ENCODE measurements around the gene COPS9.

Gene COPS9

DNA sequence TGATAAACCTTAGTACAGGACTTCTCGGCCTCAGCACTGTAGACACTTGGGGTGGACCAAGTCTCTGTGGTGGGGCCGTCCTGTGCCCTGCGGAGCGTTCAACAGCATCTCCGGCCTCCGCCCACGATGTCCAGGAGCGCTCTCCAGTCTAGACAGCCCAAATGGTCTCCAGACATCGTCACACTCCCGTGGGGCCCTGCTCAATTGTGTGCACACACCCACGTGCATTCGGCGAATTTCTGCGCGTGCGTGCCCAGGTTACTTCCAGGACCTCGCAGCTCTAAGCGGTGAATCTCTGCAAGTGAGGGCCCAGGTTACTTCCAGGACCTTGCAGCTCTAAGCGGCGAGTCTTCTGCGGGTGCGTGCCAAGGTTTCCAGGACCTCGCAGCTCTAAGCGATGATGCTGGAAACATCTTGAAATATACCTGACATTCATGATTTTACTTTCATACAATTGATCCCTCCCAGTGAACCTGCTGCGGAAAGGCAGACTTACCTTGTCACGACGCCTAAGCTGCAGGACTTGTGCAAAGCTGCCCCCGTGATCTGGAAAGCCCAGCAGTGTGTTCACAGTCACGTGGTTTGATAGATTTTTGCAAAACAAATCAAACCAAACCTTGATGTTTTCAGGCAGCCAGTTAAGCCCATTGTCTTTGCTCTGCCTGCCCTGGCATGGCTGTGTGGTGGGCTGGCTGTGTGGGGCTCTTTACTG lies 20.5 kb upstream of the COPS9 start:
- no peak overlapping the region for H3K9ac ChIP-seq (ENCODE audit: low read depth, low read length)
- H3K9me3 ChIP-seq (replicated peaks; ENCODE audit: low read length) = no peaks in the 10 kb centered on the region
- peaks cover 40% of the 10 kb centered on the region for H3K27me3 ChIP-seq (ENCODE audit: control insufficient read depth, insufficient read depth, low read length)
- H3K4me3 ChIP-seq (ENCODE audit: low read length) = no peak overlapping the region
- H3K36me3 ChIP-seq (ENCODE audit: insufficient read depth, low read length) = no peaks in the 10 kb centered on the region
- no peak overlapping the region for H3K4me2 ChIP-seq (ENCODE audit: low read length)
- no peaks in the 10 kb centered on the region for H3K4me1 ChIP-seq (ENCODE audit: control insufficient read depth, insufficient read depth, low read length)

DNA sequence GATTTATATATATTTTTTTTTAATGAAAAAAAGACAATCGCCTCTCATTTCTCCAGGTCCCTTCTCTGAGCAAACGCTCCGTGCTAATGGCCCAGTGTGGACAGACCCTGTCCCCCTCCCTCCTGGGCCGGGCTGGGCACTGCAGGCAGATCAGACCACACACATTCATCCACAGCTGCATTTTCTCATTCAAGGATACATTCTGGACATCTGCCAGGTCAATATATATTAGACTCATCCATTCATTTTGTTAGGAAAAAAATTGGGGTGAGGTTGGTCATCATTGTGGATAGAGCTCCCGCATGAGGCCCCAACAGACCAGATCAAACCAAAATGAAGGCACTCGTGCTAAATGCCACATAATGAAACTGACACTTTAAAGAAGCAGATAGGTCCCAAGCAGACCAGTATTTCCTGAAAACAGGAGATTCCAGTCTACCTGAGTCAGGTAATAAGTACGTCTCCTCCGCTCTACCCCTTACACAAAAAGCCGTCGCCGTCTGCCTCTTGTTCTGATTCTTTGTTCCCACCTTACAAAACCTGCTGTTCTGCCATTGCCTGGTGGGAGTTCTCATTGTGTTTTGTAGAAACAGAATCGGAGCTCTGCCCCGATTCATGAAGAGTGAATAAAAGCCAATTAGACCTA lies 19.8 kb upstream of the COPS9 start:
- Histone ChIP-seq H3K9me3 (replicated peaks; ENCODE audit: low read length) (no peaks in the 10 kb centered on the region), H3K4me3 (ENCODE audit: low read length) (no peak overlapping the region), H3K4me2 (ENCODE audit: low read length) (no peak overlapping the region), H3K27me3 (ENCODE audit: control insufficient read depth, insufficient read depth, low read length) (peaks cover 45% of the 10 kb centered on the region), H3K36me3 (ENCODE audit: insufficient read depth, low read length) (no peaks in the 10 kb centered on the region), H3K4me1 (ENCODE audit: control insufficient read depth, insufficient read depth, low read length) (no peaks in the 10 kb centered on the region), H3K9ac (ENCODE audit: low read depth, low read length) (no peak overlapping the region)

DNA sequence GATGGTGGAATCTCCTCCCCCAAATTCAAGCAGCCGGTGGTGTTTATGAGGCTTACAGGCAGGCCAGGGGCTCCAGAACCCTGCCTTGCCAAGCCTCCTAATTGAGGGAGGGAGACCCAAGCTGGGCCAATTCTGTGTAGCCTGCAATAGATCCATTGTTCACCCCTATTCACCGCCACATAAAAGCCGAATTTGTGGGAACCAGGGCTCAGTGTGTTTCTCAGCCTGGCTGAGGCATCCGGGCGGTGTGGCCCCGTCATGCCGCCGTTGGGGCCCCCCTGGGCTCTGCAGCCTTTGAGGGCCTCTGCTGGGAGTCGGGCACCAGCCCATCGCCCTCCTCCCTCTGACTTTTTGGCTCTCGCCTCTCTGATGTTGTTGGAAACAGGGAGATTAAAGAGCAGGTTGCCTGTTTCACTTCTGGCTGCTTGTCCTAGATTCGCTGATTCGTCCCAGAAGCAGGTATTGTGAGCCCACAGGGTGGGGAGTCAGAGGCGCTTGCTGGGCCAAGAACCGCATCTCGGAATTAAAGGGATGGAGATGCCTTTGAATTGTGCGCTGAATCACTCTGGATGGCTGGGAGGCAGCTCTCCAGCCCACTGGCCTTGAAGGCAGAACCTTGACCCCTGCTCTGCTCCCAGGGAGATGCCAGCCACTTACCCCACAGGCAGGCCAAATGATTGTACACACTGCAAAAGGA lies 19.1 kb upstream of the COPS9 start:
- H3K4me2 ChIP-seq (ENCODE audit: low read length) = no peak overlapping the region
- no peaks in the 10 kb centered on the region for H3K36me3 ChIP-seq (ENCODE audit: insufficient read depth, low read length)
- H3K27me3 ChIP-seq (ENCODE audit: control insufficient read depth, insufficient read depth, low read length) = peaks cover 45% of the 10 kb centered on the region
- H3K4me1 ChIP-seq (ENCODE audit: control insufficient read depth, insufficient read depth, low read length) = no peaks in the 10 kb centered on the region
- no peaks in the 10 kb centered on the region for H3K9me3 ChIP-seq (replicated peaks; ENCODE audit: low read length)
- no peak overlapping the region for H3K9ac ChIP-seq (ENCODE audit: low read depth, low read length)
- H3K4me3 ChIP-seq (ENCODE audit: low read length) = no peak overlapping the region

DNA sequence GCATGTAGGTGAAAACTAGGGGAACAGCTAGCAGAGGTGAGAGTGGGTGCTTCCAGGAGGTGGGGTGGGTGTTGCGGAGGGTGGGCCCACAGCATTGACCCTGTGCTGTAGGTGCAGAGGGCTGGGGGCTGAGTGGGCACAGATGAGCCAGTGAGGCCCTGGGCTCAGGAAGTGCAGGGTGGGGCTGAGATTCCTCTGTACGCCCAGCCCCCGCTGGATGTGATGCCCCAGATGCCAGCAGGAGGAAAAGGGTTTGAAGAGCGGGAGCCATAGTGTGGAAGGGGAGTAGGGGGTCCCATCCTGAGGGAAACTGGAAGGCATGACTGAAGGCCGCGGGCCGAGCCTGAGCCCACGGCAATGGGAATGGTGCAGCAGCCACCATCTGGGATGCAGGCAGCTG lies 18.5 kb upstream of the COPS9 start:
- Histone ChIP-seq H3K36me3 (ENCODE audit: insufficient read depth, low read length) (no peaks in the 10 kb centered on the region), H3K9ac (ENCODE audit: low read depth, low read length) (no peak overlapping the region), H3K4me3 (ENCODE audit: low read length) (no peak overlapping the region), H3K4me1 (ENCODE audit: control insufficient read depth, insufficient read depth, low read length) (no peaks in the 10 kb centered on the region), H3K4me2 (ENCODE audit: low read length) (no peak overlapping the region), H3K9me3 (replicated peaks; ENCODE audit: low read length) (no peaks in the 10 kb centered on the region), H3K27me3 (ENCODE audit: control insufficient read depth, insufficient read depth, low read length) (peaks cover 43% of the 10 kb centered on the region)

DNA sequence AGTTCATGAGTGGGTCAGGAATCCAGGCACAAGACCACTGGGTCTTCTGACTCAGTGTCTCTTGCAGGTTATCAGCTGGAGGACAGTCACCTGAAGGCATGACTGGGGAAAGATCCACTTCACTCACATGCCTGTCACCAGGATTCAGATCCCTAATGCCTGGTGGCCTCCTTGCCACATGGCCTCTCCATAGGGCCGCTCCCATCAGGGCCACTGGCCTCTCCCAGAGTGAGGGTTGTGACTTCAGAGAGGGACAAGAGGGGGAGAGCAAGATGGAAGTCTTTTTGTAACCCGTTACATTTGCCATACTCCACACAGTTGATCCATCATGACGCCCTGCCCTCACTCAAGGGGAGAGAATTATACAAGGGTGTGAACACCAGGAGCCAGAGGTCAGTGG lies 17.3 kb upstream of the COPS9 start:
- Histone ChIP-seq H3K4me1 (ENCODE audit: control insufficient read depth, insufficient read depth, low read length) (no peaks in the 10 kb centered on the region), H3K4me2 (ENCODE audit: low read length) (no peak overlapping the region)

DNA sequence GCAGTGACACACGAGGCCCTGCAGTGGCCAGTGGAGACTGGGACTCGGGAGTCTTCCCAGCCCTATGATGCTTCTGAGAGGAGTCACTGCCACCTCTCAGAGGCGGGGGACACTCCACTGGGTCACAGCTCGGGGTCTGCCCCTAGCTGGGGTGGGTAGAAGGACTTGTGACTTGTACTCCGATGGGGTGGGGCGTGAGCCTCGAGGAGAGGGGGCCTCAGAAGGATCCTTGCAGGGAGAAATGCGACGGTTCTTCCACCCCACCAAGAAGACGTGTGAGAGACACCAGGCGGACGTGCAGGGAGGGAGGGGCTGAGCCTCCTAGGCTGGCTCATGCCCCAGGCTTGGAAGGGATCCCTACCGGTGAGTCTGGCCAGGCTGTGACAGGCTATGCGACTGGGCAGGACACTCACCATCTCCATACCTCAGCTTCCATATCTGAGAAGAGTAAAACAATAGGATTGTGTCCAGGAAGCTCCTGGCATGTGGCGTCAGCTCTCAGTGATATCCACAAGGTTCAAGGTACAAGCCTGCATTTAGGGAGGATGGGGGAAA lies 15.4 kb upstream of the COPS9 start:
- Histone ChIP-seq H3K27me3 (ENCODE audit: control insufficient read depth, insufficient read depth, low read length) (peaks cover 40% of the 10 kb centered on the region), H3K36me3 (ENCODE audit: insufficient read depth, low read length) (no peaks in the 10 kb centered on the region), H3K4me2 (ENCODE audit: low read length) (no peak overlapping the region), H3K4me3 (ENCODE audit: low read length) (no peak overlapping the region), H3K9me3 (replicated peaks; ENCODE audit: low read length) (no peaks in the 10 kb centered on the region), H3K9ac (ENCODE audit: low read depth, low read length) (no peak overlapping the region), H3K4me1 (ENCODE audit: control insufficient read depth, insufficient read depth, low read length) (no peaks in the 10 kb centered on the region)

More for the DNA sequence above, 17.3 kb upstream of the COPS9 start:
- H3K36me3 ChIP-seq (ENCODE audit: insufficient read depth, low read length) = no peaks in the 10 kb centered on the region
- no peak overlapping the region for H3K9ac ChIP-seq (ENCODE audit: low read depth, low read length)
- peaks cover 46% of the 10 kb centered on the region for H3K27me3 ChIP-seq (ENCODE audit: control insufficient read depth, insufficient read depth, low read length)
- H3K9me3 ChIP-seq (replicated peaks; ENCODE audit: low read length) = no peaks in the 10 kb centered on the region
- H3K4me3 ChIP-seq (ENCODE audit: low read length) = no peak overlapping the region

DNA sequence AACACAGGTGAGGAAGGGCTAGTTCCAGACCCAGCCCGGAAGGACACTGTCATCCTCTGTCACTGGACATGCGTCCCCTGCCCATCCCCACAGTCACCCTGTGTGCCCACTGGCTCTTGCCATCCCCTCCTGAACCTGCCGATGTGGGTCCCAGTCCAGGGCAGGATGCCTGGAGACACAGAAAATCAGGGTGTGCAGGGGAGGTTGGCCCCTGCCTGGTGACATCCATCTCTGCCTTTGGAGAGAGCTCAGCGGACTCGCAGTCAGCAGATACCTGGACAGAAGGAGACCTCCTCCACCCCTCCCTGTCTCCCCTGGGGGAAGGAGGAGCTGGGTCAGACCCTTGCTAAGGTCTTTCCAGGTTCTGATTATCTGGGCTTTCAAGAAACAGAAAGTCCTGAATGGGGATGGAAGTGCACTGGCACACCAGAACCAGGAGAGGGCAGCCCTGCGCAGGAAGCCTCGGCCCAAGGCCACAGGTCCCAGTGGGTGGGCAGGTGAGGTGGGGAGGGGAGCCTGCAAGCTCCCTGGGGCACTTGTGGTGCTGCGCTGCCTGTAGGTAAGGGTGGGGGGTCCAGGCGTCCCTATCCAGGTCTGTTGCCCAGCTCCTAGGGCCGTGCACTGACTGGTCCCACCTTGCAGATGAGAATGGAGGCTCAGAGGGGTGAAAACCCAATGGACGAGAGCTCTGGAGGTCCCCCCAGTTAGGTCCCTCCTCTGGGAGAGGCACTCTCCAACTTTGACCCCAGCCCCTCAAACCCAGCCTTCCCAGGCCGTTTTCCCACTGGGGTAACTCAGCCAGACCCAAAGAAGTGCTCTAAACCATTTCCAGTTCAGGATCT lies 14.1 kb upstream of the COPS9 start:
- no peaks in the 10 kb centered on the region for H3K36me3 ChIP-seq (ENCODE audit: insufficient read depth, low read length)
- H3K4me1 ChIP-seq (ENCODE audit: control insufficient read depth, insufficient read depth, low read length) = no peaks in the 10 kb centered on the region
- H3K4me2 ChIP-seq (ENCODE audit: low read length) = no peak overlapping the region
- H3K9me3 ChIP-seq (replicated peaks; ENCODE audit: low read length) = no peaks in the 10 kb centered on the region
- H3K27me3 ChIP-seq (ENCODE audit: control insufficient read depth, insufficient read depth, low read length) = peaks cover 37% of the 10 kb centered on the region
- no peak overlapping the region for H3K9ac ChIP-seq (ENCODE audit: low read depth, low read length)
- no peak overlapping the region for H3K4me3 ChIP-seq (ENCODE audit: low read length)

DNA sequence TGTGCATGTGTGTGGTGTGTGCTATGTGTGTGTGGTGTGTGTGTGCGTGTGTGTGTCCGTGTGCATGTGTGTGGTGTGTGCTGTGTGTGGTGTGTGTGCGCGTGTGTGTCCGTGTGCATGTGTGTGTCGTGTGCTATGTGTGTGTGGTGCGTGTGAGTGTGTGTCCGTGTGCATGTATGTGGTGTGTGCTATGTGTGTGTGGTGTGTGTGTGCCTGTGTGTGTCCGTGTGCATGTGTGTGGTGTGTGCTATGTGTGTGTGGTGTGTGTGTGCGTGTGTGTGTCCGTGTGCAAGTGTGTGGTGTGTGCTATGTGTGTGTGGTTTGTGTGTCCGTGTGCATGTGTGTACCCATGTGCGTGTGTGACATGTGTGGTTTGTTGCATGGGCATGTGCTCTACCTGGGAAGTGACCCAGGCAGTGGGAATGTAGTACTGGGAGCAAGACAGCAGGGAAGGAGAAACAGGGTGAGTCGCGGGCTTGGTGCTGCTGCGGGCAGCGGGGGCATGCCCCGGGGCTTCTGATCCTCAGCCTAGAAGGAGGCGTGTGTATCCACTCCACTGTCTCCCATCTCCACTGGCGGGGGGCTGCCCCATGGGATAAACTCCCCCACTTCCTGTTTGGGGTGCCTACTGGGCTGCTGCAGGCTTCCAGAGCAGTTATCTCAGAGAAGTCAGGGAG lies 11.9 kb upstream of the COPS9 start:
- Histone ChIP-seq H3K9ac (ENCODE audit: low read depth, low read length) (no peak overlapping the region), H3K27me3 (ENCODE audit: control insufficient read depth, insufficient read depth, low read length) (peaks cover 27% of the 10 kb centered on the region), H3K9me3 (replicated peaks; ENCODE audit: low read length) (no peaks in the 10 kb centered on the region), H3K36me3 (ENCODE audit: insufficient read depth, low read length) (no peaks in the 10 kb centered on the region), H3K4me1 (ENCODE audit: control insufficient read depth, insufficient read depth, low read length) (no peaks in the 10 kb centered on the region), H3K4me2 (ENCODE audit: low read length) (no peak overlapping the region), H3K4me3 (ENCODE audit: low read length) (no peak overlapping the region)

DNA sequence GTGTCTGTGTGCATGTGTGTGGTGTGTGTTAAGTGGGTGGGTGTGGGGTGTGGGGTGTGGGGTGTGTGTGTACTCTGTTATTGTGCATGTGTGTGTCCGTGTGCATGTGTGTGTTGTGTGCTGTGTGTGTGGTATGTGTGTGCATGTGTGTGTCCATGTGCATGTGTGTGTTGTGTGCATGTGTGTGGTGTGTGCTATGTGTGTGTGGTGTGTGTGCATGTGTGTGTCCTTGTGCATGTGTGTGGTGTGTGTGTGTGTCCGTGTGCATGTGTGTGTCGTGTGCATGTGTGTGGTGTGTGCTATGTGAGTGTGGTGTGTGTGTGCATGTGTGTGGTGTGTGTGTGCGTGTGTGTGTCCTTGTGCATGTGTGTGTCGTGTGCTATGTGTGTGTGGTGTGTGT lies 11.3 kb upstream of the COPS9 start:
- H3K9ac ChIP-seq (ENCODE audit: low read depth, low read length) = no peak overlapping the region
- peaks cover 27% of the 10 kb centered on the region for H3K27me3 ChIP-seq (ENCODE audit: control insufficient read depth, insufficient read depth, low read length)
- H3K4me1 ChIP-seq (ENCODE audit: control insufficient read depth, insufficient read depth, low read length) = no peaks in the 10 kb centered on the region
- no peaks in the 10 kb centered on the region for H3K36me3 ChIP-seq (ENCODE audit: insufficient read depth, low read length)
- no peak overlapping the region for H3K4me2 ChIP-seq (ENCODE audit: low read length)
- H3K4me3 ChIP-seq (ENCODE audit: low read length) = no peak overlapping the region
- H3K9me3 ChIP-seq (replicated peaks; ENCODE audit: low read length) = no peaks in the 10 kb centered on the region

DNA sequence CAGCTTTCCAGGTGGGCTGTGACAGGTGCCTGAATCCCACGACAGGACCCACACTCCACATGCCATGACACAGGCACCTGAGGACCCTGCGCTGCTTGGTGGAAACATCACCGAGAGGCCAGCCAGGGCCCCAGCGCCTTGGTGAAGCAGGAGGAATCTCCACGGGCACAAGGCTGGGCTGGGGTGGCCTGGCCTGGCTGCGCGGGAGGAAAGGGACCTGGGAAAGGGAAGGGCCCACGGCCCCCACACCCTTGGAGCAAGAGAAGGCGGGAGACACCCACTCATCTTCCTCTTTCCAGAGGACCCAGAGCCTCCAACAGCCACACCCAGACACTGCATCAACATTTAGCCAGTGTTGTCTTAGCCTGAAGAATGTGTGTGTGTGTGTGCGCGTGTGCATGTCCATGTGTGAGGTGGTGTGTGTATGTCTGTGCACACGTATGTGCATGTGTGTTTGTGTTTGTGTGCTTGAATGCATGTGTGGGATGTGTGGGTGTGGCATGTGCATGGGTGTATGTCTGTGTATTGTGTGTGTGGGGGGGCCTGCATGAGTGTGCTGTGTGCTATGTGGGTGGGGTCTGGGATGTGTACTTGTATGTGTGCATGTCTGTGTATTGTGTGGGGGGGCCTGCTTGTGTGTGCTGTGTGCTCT lies 10.6 kb upstream of the COPS9 start:
- Histone ChIP-seq H3K9ac (ENCODE audit: low read depth, low read length) (no peak overlapping the region), H3K9me3 (replicated peaks; ENCODE audit: low read length) (no peaks in the 10 kb centered on the region), H3K4me2 (ENCODE audit: low read length) (no peak overlapping the region), H3K4me1 (ENCODE audit: control insufficient read depth, insufficient read depth, low read length) (no peaks in the 10 kb centered on the region), H3K4me3 (ENCODE audit: low read length) (no peak overlapping the region), H3K27me3 (ENCODE audit: control insufficient read depth, insufficient read depth, low read length) (peaks cover 27% of the 10 kb centered on the region), H3K36me3 (ENCODE audit: insufficient read depth, low read length) (no peaks in the 10 kb centered on the region)
